ENCODE data around the gene RPS26.

The RPS26 gene

DNA sequence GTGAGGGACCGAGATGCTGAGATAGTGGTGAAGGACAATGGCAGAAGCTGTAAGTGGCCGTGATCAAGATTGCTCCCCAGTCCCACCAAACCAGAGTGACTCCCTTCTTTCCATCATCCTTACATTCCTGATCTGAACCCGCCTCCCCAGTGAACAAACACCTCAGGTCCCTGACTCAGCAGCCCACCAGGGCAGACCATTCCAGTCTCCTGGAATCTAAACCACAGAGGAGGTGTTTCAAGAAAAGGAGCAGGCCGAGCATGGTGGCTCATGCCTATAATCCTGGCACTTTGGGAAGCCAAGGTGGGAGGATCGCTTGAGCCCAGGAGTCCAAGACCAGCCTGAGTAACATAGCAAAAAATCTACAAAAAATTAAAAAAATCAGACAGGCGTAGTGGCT is 44.9 kb downstream of the RPS26 start:
- no peak for DNase-seq (ENCODE audit: low read depth)
- TF ChIP-seq, protein P1, sequence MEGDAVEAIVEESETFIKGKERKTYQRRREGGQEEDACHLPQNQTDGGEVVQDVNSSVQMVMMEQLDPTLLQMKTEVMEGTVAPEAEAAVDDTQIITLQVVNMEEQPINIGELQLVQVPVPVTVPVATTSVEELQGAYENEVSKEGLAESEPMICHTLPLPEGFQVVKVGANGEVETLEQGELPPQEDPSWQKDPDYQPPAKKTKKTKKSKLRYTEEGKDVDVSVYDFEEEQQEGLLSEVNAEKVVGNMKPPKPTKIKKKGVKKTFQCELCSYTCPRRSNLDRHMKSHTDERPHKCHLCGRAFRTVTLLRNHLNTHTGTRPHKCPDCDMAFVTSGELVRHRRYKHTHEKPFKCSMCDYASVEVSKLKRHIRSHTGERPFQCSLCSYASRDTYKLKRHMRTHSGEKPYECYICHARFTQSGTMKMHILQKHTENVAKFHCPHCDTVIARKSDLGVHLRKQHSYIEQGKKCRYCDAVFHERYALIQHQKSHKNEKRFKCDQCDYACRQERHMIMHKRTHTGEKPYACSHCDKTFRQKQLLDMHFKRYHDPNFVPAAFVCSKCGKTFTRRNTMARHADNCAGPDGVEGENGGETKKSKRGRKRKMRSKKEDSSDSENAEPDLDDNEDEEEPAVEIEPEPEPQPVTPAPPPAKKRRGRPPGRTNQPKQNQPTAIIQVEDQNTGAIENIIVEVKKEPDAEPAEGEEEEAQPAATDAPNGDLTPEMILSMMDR (IDR thresholded peaks at IDR 0.05; ENCODE audit: low read depth, low read length, missing control alignments) = no peak
- H3K4me3 ChIP-seq (ENCODE audit: low read depth, low read length) = no peak overlapping the region

GRCh38 chr12:56087220-56087619 is 45.5 kb downstream of the RPS26 start:
- DNase-seq (ENCODE audit: low read depth) = no peak
- TF ChIP-seq, protein P1 (IDR thresholded peaks at IDR 0.05; ENCODE audit: low read depth, low read length, missing control alignments) = no peak
- no peak overlapping the region for H3K4me3 ChIP-seq (ENCODE audit: low read depth, low read length)

Measured in GM12864 (cell line).